ENCODE results near the gene BRSK1.

The BRSK1 gene

GRCh38 chr19:55254625-55254977 lies 29.2 kb upstream of the BRSK1 start:
- DNase-seq: no peak

- no peak for DNase-seq
Measured at GRCh38 chr19:55255618-55256423, 28.0 kb upstream of the BRSK1 start.

- DNase-seq: no peak
Measured at GRCh38 chr19:55256562-55257460, 27.0 kb upstream of the BRSK1 start.

- no peak for DNase-seq
Measured at GRCh38 chr19:55257461-55258420, 26.1 kb upstream of the BRSK1 start.

DNA sequence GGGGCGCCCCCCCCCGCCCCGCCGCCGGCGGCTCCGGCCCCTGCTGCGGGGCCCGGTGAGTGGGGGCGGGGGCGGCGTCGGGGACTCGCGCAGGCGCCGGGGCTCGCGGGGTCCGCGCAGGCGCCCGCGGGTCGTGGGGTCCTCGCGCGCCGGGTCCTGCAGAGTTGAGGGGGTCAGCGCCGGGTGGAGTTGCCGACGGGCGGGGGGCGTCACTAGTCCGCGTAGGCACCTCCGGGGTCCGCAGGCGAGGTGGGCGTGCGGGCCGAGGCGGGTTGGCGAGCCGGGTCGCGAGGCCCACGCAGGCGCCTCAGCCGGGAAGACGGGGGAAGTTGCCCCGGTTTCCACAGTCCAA lies 25.3 kb upstream of the BRSK1 start:
- no peak for DNase-seq

GRCh38 chr19:55258828-55259539 lies 24.8 kb upstream of the BRSK1 start, which contains the start of gene PPP6R1:
TSS of gene PPP6R1 (minus strand) at chr19:55259017. CDS start at chr19:55247103, 11,914 bp downstream.
- peak; percentile 99 for DNase-seq

DNA sequence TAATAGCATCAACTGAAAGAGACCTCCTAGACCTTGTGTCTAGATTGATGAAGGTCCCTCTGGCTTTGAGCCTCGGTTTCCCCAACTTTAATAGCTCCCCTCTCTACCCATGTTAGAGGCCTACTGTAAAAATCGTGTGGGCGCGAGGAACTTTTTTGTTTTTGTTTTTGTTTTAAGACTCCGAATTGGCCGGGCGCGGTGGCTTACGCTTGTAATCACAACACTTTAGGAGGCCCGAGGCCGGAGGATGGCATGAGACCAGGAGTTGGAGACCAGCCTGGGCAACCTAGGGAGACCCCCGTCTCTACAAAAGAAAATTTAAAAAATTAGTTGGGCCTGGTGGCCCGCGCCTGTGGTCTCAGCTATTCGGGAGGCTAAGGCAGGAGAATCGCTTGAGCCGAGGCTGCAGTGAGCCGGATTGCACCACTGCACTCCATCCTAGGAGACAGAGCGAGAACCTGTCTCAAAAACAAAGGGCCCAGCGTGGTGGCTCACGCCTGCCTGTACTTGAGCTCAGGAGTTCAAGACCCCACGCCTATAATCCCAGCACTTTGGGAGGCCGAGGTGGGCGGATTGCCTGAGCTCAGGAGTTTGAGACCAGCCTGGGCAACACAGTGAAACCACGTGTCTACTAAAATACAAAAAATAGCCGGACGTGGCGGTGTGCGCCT lies 24.1 kb upstream of the BRSK1 start:
- DNase-seq: no peak

DNA sequence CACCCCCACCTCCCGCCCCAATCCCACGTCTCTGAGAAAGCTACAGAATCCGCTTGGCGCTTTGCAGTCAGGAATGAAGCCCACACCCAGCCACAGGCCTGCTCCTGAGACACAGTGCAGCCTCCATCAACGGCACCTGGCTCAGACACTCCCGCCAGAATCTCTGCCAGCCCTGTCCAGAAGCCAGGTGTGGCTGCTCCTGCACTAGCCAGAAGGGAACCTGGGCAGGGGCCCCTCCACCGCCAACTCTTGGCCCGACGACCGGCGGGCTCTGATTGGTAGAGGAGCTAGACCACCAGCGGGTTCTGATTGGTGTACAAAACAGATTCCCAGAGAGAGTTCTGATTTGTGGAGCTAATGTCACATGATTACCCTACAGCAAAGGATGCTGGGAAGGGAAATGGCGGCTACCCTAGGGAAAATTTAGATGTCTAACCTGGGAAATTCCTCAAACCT lies 22.1 kb upstream of the BRSK1 start:
- no peak for DNase-seq

DNA sequence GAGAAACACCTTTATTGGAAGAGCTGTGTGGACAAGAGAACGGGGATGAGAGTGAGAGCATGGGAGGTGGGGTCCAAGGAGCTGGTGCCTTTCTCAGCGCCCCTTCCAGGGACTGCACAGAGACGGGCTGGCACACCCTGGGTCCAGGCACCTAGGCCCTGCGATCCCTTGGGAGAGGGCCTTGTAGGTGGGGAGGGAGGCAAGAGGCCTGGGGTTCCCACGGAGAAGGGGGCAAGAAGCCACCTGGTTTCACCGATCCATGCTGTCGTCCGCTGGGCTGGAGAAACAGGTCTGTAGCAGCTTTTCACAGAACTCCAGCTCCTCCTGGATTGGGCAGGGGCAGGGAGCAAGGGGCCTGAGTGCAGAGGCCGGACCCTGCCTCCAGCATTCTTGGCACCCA lies 21.4 kb upstream of the BRSK1 start:
- no peak for DNase-seq

GRCh38 chr19:55264531-55264930 lies 19.3 kb upstream of the BRSK1 start:
- DNase-seq: no peak

DNA sequence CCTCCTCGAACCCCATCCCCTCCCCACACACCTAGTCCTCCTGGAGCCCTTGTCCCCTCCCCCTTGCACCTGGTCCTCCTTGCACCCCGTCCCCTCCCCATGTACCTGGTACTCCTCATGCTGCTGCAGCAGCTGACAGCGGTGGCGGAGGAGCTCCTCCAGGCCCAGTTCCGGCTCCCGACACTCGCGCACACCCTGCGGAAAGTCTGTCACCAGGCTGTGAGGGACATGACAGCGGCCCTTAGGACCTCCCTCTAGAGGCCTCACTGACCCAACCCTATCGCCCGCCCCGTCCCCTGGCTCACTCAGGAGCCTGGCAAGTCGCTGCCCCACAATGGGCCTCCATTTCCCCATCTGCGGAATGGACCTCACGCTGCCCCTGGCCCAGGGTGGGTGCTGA lies 18.6 kb upstream of the BRSK1 start:
- DNase-seq: no peak

DNA sequence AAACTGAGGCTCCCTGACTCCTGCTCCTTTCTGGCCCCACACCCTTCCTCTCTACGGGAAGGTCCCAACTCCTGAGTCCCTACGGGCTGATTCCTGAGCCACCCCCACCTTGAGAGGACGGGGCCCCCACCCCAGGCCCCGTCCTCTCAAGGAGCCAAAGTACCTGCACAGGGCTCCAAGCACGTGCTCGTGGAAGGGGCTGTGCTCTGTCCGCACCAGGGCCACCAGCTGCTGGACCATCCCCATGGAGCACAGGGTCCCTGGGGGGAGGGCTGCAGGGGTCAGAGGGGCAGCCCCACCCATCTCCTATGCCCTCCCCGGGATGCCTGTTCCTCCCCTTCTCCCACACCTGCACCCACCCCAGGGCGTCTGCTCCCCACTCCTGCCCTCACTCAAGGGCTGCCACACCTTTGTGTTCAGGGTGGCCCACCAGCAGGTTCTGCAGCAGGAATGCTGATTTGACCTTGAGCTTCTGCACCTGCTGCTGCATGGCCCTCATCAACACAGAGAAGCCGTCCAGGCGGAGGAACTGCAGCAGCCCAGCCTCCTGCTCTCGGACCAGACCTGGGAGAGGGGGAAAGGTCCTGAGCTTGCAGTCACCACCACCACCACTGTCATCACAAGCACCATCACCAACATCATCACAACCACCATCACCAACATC lies 17.9 kb upstream of the BRSK1 start:
- no peak for DNase-seq

GRCh38 chr19:55266404-55266803 lies 17.4 kb upstream of the BRSK1 start:
- no peak for DNase-seq

DNA sequence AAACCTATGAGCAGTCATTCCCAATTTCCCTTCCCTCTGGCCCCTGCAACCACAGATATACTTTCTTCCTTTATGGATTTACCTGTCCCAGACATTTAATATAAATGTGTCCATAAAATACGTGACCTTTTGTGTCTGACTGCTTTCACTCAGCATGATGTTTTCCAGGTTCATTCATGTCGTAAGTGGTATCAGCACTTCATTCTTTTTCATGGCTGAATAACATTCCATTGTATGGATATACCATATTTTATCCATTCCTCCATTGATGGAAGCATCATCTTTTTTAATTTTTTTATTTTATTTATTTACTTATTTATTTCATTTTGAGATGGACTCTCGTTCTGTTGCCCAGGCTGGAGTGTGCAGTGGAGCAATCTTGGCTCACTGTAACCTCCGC lies 17.0 kb upstream of the BRSK1 start:
- no peak for DNase-seq

GRCh38 chr19:55269299-55269698 lies 14.5 kb upstream of the BRSK1 start:
- no peak for DNase-seq

GRCh38 chr19:55270172-55270942 lies 13.4 kb upstream of the BRSK1 start:
- DNase-seq: no peak

- no peak for DNase-seq
Measured at GRCh38 chr19:55272142-55272541, 11.7 kb upstream of the BRSK1 start.

DNA sequence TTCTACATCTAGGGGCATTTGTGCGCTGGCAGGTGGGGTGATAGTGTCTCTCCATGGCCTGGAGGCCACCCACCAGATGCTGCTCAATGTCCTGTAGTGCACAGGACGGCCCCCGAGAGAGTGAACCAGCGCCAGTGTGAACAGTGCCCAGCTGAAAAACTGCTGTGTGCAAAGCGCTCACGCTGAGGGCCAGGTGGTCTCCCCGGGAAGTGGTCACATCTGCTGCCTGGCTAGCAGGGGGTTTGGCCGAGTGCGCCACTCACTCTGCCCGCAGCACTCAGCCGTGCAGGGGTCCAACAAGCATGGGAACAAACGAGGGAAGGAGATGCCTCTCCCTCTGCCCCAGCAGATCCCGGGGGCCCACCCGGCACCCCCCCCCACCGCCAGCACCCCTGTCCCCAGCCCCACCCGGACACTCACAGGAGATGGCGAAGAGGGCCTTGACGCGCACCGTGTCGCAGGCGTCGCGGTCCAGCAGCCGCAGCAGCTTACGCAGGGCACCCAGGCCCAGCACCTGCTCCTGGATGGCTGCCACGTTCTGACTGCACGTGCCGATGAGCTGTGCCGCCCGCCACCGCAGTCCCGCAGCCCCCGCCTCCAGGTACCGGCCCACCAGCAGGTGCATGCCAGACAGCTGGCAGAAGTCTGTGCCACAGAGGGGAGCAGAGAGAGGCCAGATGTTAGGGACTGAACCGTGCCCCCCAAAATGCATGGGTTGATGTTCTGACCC lies 9.7 kb upstream of the BRSK1 start:
- no peak for DNase-seq

Data from midbrain (tissue), 1 donor.